Stimulated activated naive CD8-positive, alpha-beta T cell treated with anti-CD3 and anti-CD28 coated beads, Interleukin-15, Interleukin-2, amounts not matched to agents 100 ng/mL and 50 ng/mL, for 24 hours (primary cell): ENCODE measurements around the gene CD72.
"Not testable (repeated sequence)": the region's sequence is repeated elsewhere in the genome, so short reads cannot be mapped to it uniquely, and the experiment has no call there.

Experiments
- H3K27ac Mint-ChIP-seq: one replicate; pipeline ENCODE4 v1.8.0; 2021; ENCODE audit warnings: mild to moderate bottlenecking, mixed read lengths
- H3K27me3 Mint-ChIP-seq: one replicate; pipeline ENCODE4 v1.8.0; 2021; ENCODE audit warnings: mixed read lengths
- H3K36me3 Mint-ChIP-seq: one replicate; pipeline ENCODE4 v1.8.0; 2021; ENCODE audit warnings: low read depth, mixed read lengths
- H3K4me1 Mint-ChIP-seq: one replicate; pipeline ENCODE4 v1.8.0; 2021; ENCODE audit warnings: low read depth, mixed read lengths
- H3K4me3 Mint-ChIP-seq: one replicate; pipeline ENCODE4 v1.8.0; 2021; ENCODE audit warnings: mild to moderate bottlenecking, mixed read lengths
- H3K9me3 Mint-ChIP-seq: one replicate; pipeline ENCODE4 v1.8.0; 2021; ENCODE audit warnings: mixed read lengths

Gene CD72

DNA sequence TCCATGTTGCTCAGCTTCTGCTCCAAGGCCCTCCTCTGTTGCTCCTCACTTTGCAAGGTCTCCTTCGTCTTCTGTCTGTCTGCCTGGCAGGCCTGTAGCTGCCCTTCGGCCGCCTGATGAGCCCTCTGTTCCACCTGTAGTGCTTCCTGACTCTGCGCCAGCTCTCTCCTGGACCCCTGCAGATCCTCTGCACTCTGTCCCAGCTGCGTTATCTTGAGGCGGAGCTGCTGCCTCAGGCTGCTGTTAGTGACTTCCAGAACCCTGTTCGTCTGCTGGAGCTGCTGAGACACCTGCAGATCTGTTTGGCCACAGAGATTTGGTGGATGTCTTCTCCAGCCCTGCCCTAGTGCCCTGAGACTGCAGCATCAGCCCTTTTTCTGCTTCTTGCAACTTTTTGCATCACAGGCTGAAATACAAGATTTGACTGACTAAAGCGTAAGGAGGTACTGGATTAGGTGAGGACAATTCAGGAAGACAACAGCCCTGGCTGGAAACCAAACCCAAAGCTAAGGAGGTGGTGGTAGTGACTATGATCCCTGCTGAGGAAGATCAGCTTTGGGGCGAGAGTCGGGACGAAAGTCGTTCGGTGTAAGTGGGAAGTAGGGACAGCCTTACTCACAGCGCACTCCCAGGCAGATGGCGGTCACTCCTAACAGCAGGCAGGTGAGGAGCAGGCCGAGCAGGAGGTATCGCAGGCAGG is 2.1 kb downstream of the CD72 start:
- Mint-ChIP-seq H3K36me3 (no peaks in the 10 kb centered on the region), H3K4me3 (peak overlapping the region; percentile 84), H3K9me3 (no peaks in the 10 kb centered on the region), H3K4me1 (peaks cover 63% of the 10 kb centered on the region), H3K27ac (peak overlapping the region; percentile 95), H3K27me3 (no peaks in the 10 kb centered on the region)

DNA sequence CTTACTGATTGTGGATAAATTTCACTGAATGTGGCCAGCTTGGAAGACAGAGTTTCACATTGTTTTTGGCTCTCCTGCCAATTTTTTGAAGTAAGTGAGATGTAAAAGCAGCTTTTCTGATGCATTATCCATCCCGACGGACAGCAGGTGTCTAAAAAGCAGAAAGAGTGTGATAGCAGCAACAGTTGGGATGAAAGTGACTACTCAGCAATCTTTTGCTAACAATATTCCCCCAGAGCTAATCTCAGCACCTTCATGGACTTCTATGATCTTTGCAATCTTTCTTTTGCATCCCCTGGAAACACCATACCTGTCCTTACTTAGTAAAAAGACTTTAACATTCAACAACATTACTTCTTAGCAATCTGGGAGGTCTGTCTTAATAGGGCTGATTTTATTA is 5.4 kb downstream of the CD72 start:
- Mint-ChIP-seq H3K4me1 (peaks cover 30% of the 10 kb centered on the region), H3K36me3 (peaks cover 12% of the 10 kb centered on the region), H3K4me3 (no peak overlapping the region), H3K9me3 (no peaks in the 10 kb centered on the region), H3K27me3 (no peaks in the 10 kb centered on the region), H3K27ac (no peak overlapping the region)

DNA sequence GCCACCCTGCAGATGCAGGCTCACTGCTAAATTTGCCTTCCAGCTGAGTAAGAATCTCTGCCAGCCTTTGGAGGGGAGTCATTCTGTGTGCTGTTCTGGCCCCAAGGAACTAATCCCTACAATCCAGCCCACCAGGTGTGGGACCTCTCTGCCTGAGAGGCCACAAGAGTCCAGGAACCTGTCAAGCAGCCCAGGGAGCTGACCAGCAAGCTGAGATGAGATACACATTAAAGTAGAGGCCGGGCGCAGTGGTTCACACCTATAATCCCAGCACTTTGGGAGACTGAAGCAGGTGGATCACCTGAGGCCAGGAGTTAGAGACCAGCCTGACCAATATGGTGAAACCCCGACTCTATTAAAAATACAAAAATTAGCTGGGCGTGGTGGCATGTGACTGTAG is 6.1 kb downstream of the CD72 start:
- H3K9me3 Mint-ChIP-seq = not testable (repeated sequence)

DNA sequence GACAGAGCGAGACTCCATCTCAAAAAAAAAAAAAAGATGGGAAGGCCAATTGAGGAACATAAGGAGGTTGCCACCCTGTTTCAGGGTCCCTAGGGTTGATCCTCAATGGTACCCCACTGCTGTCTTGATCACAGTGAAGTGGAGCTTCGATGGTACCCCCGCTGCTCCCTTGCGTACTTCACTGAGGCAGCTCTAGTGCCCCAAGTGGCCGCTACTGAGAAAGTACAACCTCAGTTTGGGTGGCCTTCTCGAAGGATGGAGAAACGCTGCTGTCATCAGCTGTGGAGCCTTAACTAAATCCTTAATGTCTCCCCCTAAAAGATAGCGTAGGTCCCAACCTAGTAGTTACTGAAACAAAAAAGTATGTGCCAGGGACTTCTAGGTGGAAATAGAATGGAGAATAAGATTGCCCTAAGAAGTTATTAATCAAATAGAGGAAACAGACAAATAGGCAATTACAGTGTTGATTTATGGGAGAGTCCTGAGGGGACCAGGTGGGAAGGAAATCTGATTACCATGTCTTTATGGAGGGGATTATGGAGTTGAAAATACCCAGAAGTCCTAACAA is 6.9 kb downstream of the CD72 start:
- no peak overlapping the region for H3K4me3 Mint-ChIP-seq
- peaks cover 22% of the 10 kb centered on the region for H3K36me3 Mint-ChIP-seq
- H3K27me3 Mint-ChIP-seq = no peaks in the 10 kb centered on the region
- H3K4me1 Mint-ChIP-seq = peaks cover 24% of the 10 kb centered on the region
- peak overlapping the region; percentile 43 for H3K27ac Mint-ChIP-seq
- H3K9me3 Mint-ChIP-seq = no peaks in the 10 kb centered on the region

More for the DNA sequence above, 6.1 kb downstream of the CD72 start:
- Mint-ChIP-seq H3K4me1 (peaks cover 24% of the 10 kb centered on the region), H3K36me3 (peaks cover 18% of the 10 kb centered on the region)
- H3K27me3 Mint-ChIP-seq, H3K4me3 Mint-ChIP-seq, H3K27ac Mint-ChIP-seq: not testable (repeated sequence)

DNA sequence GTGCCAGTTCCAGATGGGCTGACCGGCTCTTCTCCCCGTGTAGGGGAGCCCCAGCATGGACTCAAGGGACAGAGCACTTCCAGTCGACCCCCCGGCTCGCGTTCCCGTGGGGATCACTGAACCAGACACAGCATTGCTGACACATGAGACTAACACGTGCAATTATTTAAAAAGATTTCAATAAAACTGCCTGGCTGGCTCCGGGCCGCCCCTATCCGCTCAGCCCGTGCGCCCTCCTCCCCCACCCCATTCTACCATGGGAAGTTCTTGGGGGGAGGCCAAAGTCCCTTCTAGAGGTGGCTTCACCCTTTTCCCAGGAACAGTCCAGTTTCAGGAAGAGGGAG is 8.4 kb downstream of the CD72 start:
- Mint-ChIP-seq H3K4me3 (no peak overlapping the region), H3K36me3 (peaks cover 22% of the 10 kb centered on the region), H3K27ac (no peak overlapping the region), H3K4me1 (peaks cover 20% of the 10 kb centered on the region), H3K27me3 (no peaks in the 10 kb centered on the region), H3K9me3 (no peaks in the 10 kb centered on the region)

DNA sequence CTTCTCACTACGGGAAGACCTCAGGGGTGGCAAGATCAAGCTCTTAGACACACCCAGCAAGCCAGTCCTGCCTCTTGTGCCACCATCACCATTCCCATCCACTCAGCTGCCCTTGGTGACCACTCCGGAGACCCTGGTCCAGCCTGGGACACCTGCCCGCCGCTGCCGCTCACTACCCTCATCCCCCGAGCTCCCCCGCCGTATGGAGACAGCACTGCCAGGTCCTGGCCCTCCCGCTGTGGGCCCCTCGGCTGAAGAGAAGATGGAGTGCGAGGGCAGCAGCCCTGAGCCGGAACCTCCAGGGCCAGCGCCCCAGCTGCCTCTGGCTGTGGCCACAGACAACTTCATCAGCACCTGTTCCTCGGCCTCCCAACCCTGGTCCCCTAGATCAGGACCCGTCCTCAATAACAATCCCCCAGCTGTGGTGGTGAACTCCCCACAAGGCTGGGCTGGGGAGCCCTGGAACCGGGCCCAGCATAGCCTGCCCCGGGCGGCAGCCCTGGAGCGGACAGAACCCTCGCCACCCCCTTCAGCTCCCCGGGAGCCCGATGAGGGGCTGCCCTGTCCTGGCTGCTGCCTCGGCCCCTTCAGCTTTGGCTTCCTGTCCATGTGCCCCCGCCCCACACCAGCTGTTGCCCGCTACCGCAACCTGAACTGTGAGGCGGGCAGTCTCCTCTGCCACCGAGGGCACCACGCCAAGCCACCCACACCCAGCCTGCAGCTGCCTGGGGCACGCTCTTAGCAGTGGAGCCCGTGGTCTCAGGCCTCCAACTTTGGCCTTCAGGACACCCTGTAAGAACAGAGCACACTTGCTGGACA is 9.0 kb downstream of the CD72 start:
- H3K36me3 Mint-ChIP-seq = peaks cover 22% of the 10 kb centered on the region
- no peak overlapping the region for H3K27ac Mint-ChIP-seq
- peaks cover 23% of the 10 kb centered on the region for H3K4me1 Mint-ChIP-seq
- H3K9me3 Mint-ChIP-seq = no peaks in the 10 kb centered on the region
- H3K4me3 Mint-ChIP-seq = no peak overlapping the region
- no peaks in the 10 kb centered on the region for H3K27me3 Mint-ChIP-seq

DNA sequence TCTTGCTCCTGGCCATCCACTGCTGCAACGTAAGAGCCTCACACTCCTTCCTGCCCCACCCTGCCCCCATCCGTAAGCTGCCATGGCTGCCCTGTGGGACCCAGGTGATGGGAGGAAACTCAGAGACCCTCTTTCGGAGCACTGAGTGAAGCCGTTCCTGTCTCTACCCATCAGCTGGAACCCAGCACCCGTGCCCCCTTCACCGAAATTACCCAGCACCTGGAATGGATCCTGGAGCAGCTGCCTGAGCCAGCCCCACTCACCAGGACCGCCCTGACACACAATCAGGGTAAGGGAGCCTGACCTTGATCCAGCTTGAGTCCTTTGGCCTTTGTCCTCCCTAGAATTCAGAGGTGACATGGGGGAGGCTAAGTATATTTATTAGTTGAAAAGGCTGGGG is 10.0 kb downstream of the CD72 start:
- Mint-ChIP-seq H3K9me3 (no peaks in the 10 kb centered on the region), H3K4me3 (no peak overlapping the region), H3K36me3 (peaks cover 22% of the 10 kb centered on the region), H3K27me3 (no peaks in the 10 kb centered on the region), H3K27ac (no peak overlapping the region), H3K4me1 (peaks cover 33% of the 10 kb centered on the region)

DNA sequence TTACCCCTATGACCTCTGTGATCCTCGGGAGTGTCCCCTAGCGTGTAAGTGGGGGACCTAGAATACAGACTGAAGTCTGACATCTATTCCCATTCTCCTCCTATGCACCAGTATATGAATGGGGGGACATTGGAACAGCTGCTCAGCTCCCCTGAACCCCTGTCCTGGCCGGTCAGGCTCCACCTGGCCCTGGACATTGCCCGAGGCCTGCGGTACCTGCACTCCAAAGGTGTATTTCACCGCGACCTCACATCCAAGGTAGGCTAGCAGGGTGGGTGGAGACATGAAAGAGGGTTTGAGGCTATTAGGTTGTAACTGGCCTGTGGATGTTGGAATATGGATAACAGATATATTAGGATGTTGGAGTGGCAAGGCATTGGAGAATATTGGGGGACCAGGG is 11.5 kb downstream of the CD72 start:
- H3K4me3 Mint-ChIP-seq = peak overlapping the region; percentile 55
- peaks cover 22% of the 10 kb centered on the region for H3K36me3 Mint-ChIP-seq
- H3K27ac Mint-ChIP-seq = no peak overlapping the region
- peaks cover 41% of the 10 kb centered on the region for H3K4me1 Mint-ChIP-seq
- no peaks in the 10 kb centered on the region for H3K9me3 Mint-ChIP-seq
- no peaks in the 10 kb centered on the region for H3K27me3 Mint-ChIP-seq

DNA sequence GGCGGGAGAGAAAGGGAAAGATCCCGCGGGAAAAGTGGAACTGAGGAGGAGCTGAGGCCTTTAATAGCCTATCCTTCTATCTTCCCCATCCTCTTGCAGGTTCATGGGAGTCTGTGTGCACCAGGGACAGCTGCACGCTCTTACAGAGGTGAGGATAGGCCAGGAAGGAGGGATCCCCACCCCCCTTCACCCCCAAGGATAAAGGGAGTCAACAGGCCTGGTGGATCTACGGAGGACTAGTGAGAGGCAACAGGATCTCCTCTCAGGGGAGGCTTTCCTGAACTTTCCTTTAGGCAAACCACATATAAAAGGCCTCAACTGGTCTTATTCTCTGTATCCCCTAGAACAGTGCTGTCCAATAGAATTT is 12.1 kb downstream of the CD72 start:
- H3K36me3 Mint-ChIP-seq = peaks cover 22% of the 10 kb centered on the region
- no peaks in the 10 kb centered on the region for H3K27me3 Mint-ChIP-seq
- peaks cover 35% of the 10 kb centered on the region for H3K4me1 Mint-ChIP-seq
- peak overlapping the region; percentile 84 for H3K4me3 Mint-ChIP-seq
- peak overlapping the region; percentile 45 for H3K27ac Mint-ChIP-seq
- H3K9me3 Mint-ChIP-seq = no peaks in the 10 kb centered on the region

DNA sequence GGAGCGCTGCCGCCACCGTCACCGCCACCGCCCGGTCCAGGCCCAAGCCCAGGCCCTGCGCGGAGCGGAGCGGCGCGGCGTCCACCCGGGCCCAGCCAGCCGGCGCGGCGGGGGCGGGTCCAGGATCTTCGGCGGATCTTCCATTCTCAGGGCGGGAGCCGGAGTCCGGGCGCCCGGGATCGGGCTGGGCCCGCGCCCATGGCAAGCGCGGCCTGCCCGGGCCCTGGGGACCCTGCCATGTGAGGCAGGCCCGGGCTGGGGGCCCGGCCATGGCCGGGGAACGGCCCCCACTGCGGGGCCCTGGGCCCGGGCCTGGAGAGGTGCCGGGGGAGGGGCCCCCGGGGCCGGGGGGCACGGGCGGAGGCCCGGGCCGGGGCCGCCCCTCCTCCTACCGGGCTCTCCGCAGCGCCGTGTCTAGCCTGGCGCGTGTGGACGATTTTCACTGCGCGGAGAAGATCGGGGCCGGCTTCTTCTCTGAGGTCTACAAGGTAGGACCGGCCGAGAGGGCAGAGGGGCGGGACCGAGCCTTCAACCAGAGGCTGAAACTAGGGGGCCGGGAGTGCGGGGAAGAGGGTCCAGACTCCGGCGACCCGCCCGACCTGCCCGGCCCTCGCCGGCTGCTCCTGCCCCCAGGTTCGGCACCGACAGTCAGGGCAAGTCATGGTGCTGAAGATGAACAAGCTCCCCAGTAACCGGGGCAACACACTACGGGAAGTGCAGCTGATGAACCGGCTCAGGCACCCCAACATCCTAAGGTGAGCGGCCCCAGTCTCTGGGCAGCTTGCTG is 12.7 kb downstream of the CD72 start:
- peaks cover 22% of the 10 kb centered on the region for H3K36me3 Mint-ChIP-seq
- H3K4me3 Mint-ChIP-seq = peak overlapping the region; percentile 84
- H3K27ac Mint-ChIP-seq = peak overlapping the region; percentile 45
- H3K4me1 Mint-ChIP-seq = peaks cover 35% of the 10 kb centered on the region
- H3K27me3 Mint-ChIP-seq = no peaks in the 10 kb centered on the region
- no peaks in the 10 kb centered on the region for H3K9me3 Mint-ChIP-seq

DNA sequence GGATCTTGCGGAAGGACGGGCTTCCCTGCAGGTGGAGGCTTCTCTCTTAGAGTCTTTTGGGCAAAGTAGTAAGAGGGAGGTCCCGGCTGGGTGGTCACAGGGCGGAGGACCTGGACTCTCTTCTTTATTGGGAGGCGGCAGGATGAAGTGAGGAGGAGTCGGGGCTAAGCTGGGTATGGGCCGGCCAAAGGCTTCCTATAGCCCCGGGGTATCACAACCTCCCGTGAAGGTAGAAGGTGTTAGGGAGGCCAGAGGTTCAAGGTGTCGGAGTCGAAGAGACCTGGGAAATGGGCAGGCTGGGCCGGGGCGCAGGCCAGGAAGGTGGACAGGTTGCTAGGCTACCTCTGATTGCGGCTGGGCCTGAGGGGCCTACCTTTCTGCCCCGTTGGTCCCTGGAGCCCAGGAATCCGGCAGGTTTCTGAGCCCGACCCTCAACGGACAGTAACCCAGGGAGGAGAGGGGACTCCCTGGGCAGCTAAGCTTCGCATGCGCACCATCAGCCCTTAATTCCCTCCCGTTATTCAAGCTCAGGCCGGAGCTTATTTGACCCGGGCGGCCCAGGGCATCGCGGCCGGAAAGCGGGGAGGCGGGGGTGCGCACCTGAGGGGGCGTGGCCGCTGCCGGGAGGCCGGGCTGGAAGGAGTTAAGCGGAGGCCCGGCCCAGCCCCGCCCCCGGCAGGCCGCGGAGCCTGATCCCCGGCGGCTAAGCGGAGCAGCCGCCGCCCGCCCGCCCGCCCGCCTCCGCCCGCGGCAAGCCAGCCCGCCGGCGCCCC is 13.4 kb downstream of the CD72 start, which contains the start of gene TESK1:
TSS of gene TESK1 (plus strand) at position 685 of the 773 bp plus-strand sequence. CDS start 358 bp downstream, outside the sequence.
- H3K36me3 Mint-ChIP-seq = peaks cover 22% of the 10 kb centered on the region
- no peaks in the 10 kb centered on the region for H3K27me3 Mint-ChIP-seq
- no peaks in the 10 kb centered on the region for H3K9me3 Mint-ChIP-seq
- peak within 1 kb of the TSS; percentile 99 for H3K27ac Mint-ChIP-seq
- H3K4me1 Mint-ChIP-seq = peaks cover 35% of the 10 kb centered on the region
- H3K4me3 Mint-ChIP-seq = peak within 1 kb of the TSS; percentile 93

DNA sequence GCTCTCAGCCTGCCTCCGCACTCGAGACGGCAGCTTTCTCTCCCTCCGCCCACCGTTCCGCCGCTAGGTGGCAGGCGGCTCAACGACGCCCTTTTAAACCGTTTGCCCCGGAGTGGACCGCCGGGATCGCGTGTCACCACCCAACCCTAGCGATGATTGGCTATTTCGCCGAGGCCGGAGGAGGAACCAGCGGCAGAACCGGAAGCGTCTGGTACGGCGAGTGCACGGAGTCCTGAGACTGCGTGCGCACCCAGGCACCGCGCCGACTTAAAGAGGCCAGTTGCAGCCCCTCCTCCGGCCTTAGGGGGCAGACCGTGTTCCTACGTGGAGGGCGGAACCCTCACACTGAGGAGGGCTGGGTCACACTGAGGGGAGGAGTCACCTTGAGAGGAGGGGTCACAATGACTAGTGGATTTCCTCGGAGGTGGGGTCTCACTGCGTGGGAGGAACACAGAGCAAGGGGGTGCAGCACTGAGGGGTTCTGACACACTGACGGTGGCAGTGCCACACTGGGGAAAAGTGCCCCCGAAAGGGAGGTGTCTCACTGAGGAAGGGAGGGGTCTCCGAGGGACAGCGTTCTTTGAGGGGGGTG is 14.1 kb downstream of the CD72 start:
- H3K27ac Mint-ChIP-seq = peak overlapping the region; percentile 99
- H3K36me3 Mint-ChIP-seq = peaks cover 22% of the 10 kb centered on the region
- peak overlapping the region; percentile 93 for H3K4me3 Mint-ChIP-seq
- peaks cover 35% of the 10 kb centered on the region for H3K4me1 Mint-ChIP-seq
- H3K27me3 Mint-ChIP-seq = no peaks in the 10 kb centered on the region
- H3K9me3 Mint-ChIP-seq = no peaks in the 10 kb centered on the region

DNA sequence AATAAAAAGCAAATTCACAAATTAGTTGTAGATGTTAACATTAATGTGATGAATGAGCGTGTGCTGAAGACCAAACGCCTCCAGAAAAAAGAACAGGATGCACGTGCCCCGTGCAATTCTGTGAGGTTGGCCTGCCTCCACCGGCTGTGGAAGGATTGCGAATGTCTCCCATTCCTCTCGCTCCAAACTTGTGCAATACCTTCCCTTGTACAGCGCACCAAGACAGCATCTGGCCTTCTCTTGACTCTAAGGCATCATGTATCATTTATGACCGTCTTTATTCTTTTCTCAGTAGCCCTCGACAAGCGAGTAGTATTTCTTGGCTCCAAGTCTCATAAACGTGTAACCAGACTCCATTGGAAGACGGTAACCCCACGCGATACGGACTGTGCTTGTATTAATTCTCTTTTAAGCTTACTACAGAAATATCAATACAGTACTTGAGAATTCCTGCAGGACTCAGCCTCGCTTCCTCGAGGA is 14.7 kb downstream of the CD72 start:
- H3K27ac Mint-ChIP-seq = peak overlapping the region; percentile 99
- no peaks in the 10 kb centered on the region for H3K9me3 Mint-ChIP-seq
- no peaks in the 10 kb centered on the region for H3K27me3 Mint-ChIP-seq
- peak overlapping the region; percentile 93 for H3K4me3 Mint-ChIP-seq
- peaks cover 35% of the 10 kb centered on the region for H3K4me1 Mint-ChIP-seq
- peaks cover 17% of the 10 kb centered on the region for H3K36me3 Mint-ChIP-seq
